Neural progenitor cell (in vitro differentiated cells): ENCODE results near the gene ZYG11A. TPM values are rescaled to one million over a fixed set of nuclear protein-coding genes. Genes with fewer than 3 reads are reported as not detected.

Experiments
- DNase-seq: peaks from one replicate; pipeline ENCODE4 v3.0.0-alpha.2; 2016; ENCODE audit warnings: low spot score
- H2AFZ ChIP-seq: fragments of 200-600 bp; sonication (generic); replicated peaks from 2 replicates; pipeline ENCODE4 v1.6.1; 2016; ENCODE audit warnings: antibody characterized with exemption
- H3F3A ChIP-seq: fragments of 200-600 bp; sonication (generic); 2 replicates; pipeline ENCODE4 v1.6.1; 2016; ENCODE audit warnings: antibody characterized with exemption, low read depth
- H3K27ac ChIP-seq: fragments of 200-600 bp; sonication (generic); 2 replicates; pipeline ENCODE4 v1.5.1; 2016; ENCODE audit warnings: mild to moderate bottlenecking
- H3K27me3 ChIP-seq: fragments of 200-600 bp; sonication (generic); 2 replicates; pipeline ENCODE4 v1.6.1; 2016; ENCODE audit warnings: mild to moderate bottlenecking, moderate library complexity
- H3K36me3 ChIP-seq: fragments of 200-600 bp; sonication (generic); 2 replicates; pipeline ENCODE4 v1.5.1; 2016
- H3K4me1 ChIP-seq: fragments of 200-600 bp; sonication (generic); 2 replicates; pipeline ENCODE4 v1.6.1; 2016; ENCODE audit warnings: mixed run types
- H3K4me2 ChIP-seq: fragments of 200-600 bp; sonication (generic); 2 replicates; pipeline ENCODE4 v1.6.1; 2016
- H3K4me3 ChIP-seq: fragments of 200-600 bp; sonication (generic); 2 replicates; pipeline ENCODE4 v1.5.1; 2016
- H3K79me2 ChIP-seq: fragments of 200-600 bp; sonication (generic); 2 replicates; pipeline ENCODE4 v1.6.1; 2016; ENCODE audit warnings: low read depth
- H3K9ac ChIP-seq: fragments of 200-600 bp; sonication (generic); 2 replicates; pipeline ENCODE4 v1.6.1; 2016
- H3K9me3 ChIP-seq: fragments of 200-600 bp; sonication (generic); 2 replicates; pipeline ENCODE4 v1.5.1; 2016; ENCODE audit warnings: low read depth
- H4K20me1 ChIP-seq: fragments of 200-600 bp; sonication (generic); 2 replicates; pipeline ENCODE4 v1.6.1; 2016; ENCODE audit warnings: low read depth
- H3K27ac Mint-ChIP-seq: 3 replicates; pipeline ENCODE4 v1.8.0; 2021; ENCODE audit warnings: mixed read lengths
- H3K27me3 Mint-ChIP-seq: 2 replicates; pipeline ENCODE4 v1.8.0; 2022; ENCODE audit warnings: low read depth, mild to moderate bottlenecking, inconsistent platforms, moderate library complexity, mixed read lengths; ENCODE audit not compliant: insufficient read depth
- H3K36me3 Mint-ChIP-seq: 3 replicates; pipeline ENCODE4 v1.8.0; 2021; ENCODE audit warnings: mixed read lengths
- H3K4me1 Mint-ChIP-seq: 3 replicates; pipeline ENCODE4 v1.8.0; 2021; ENCODE audit warnings: mixed read lengths
- H3K4me3 Mint-ChIP-seq: 3 replicates; pipeline ENCODE4 v1.8.0; 2021; ENCODE audit warnings: mild to moderate bottlenecking, moderate library complexity, mixed read lengths
- H3K9me3 Mint-ChIP-seq: 3 replicates; pipeline ENCODE4 v1.8.0; 2020; ENCODE audit warnings: mixed read lengths
- EZH2 ChIP-seq: fragments of 200-600 bp; sonication (generic); IDR thresholded peaks from 2 replicates; pipeline ENCODE4 v1.6.1; 2017; ENCODE audit warnings: antibody characterized with exemption, mild to moderate bottlenecking, moderate library complexity
- EZH2phosphoT487 ChIP-seq: fragments of 200-600 bp; sonication (generic); IDR thresholded peaks from 2 replicates; pipeline ENCODE4 v1.6.1; 2017; ENCODE audit warnings: antibody characterized with exemption
- total RNA-seq: library from RNA; depleted of rRNA; stranded (reverse); fragments of >200 nt; gene quantifications from 2 replicates; pipeline ENCODE4 v1.2.3, GENCODE V29; 2015; ENCODE audit warnings: low replicate concordance
- TF ChIP-seq, protein P1 (sequence below): fragments of 200-600 bp; sonication (generic); IDR thresholded peaks from 2 replicates; pipeline ENCODE4 v1.5.1; 2017; ENCODE audit warnings: antibody characterized with exemption, mild to moderate bottlenecking

ZYG11A gene
- total RNA-seq, 1 donor from 2014 or later, result 0.52 TPM

DNA sequence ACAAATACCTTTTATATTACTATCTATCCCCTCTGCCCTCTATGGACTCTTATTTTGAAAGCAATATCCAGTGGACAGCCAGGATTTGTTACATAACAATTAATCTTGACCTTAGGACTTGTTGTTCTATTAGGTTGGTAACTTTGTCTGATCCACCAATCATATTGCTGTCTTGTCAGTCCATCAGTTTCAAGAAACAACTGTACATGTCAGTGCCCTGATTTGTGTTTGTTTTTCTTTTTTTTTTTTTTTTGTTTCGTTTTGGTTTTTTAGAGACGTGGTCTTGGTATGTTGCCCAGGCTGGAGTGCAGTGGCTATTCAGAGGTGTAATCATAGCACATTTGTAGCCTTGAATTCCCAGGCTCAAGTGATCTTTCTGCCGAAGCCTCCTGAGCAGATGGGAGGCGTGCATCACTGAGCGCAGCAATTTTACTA, 83.0 kb downstream of the ZYG11A start:
- Mint-ChIP-seq H3K4me3 (no peak overlapping the region), H3K36me3 (peaks cover 2% of the 10 kb centered on the region), H3K4me1 (peaks cover 11% of the 10 kb centered on the region), H3K27me3 (peaks cover 27% of the 10 kb centered on the region), H3K9me3 (peaks cover 2% of the 10 kb centered on the region), H3K27ac (no peak overlapping the region)
- H3K9ac ChIP-seq, result no peak overlapping the region
- H3K4me3 ChIP-seq, result no peak overlapping the region
- no peak overlapping the region for H3K4me2 ChIP-seq
- peaks cover 97% of the 10 kb centered on the region for H3K27me3 ChIP-seq
- peaks cover 3% of the 10 kb centered on the region for H3K4me1 ChIP-seq
- H3K27ac ChIP-seq, result no peak overlapping the region
- peaks cover 9% of the 10 kb centered on the region for H3F3A ChIP-seq
- no peaks in the 10 kb centered on the region for H3K9me3 ChIP-seq
- H3K79me2 ChIP-seq, result no peaks in the 10 kb centered on the region
- no peak for DNase-seq
- TF ChIP-seq, protein P1, sequence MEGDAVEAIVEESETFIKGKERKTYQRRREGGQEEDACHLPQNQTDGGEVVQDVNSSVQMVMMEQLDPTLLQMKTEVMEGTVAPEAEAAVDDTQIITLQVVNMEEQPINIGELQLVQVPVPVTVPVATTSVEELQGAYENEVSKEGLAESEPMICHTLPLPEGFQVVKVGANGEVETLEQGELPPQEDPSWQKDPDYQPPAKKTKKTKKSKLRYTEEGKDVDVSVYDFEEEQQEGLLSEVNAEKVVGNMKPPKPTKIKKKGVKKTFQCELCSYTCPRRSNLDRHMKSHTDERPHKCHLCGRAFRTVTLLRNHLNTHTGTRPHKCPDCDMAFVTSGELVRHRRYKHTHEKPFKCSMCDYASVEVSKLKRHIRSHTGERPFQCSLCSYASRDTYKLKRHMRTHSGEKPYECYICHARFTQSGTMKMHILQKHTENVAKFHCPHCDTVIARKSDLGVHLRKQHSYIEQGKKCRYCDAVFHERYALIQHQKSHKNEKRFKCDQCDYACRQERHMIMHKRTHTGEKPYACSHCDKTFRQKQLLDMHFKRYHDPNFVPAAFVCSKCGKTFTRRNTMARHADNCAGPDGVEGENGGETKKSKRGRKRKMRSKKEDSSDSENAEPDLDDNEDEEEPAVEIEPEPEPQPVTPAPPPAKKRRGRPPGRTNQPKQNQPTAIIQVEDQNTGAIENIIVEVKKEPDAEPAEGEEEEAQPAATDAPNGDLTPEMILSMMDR, result no peak
- TF ChIP-seq EZH2phosphoT487, result no peak
- TF ChIP-seq EZH2, result no peak
- H3K36me3 ChIP-seq, result no peaks in the 10 kb centered on the region
- no peak overlapping the region for H2AFZ ChIP-seq
- H4K20me1 ChIP-seq, result no peaks in the 10 kb centered on the region

DNA sequence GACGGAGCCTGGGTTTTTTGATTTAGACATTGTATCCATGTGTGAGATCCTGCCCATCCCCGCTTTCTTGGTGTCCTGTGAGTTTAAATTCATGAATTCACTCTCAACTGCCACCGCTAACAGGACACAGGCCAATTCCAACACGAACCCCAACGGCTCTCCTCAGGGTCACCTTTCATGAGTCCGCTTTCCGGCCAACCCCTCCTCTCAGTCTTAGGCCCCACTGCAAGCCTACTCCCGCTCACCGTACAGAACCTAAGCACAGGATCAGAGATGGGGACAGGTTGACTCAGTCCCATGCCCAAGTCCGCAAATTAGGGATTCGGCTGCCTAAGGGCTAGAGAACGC, 84.3 kb downstream of the ZYG11A start:
- Histone ChIP-seq H3K4me1 (peaks cover 3% of the 10 kb centered on the region), H3K27ac (no peak overlapping the region), H3K36me3 (no peaks in the 10 kb centered on the region), H3K9ac (no peak overlapping the region), H3K4me3 (peak overlapping the region; percentile 60), H3K27me3 (peaks cover 84% of the 10 kb centered on the region), H2AFZ (peak overlapping the region; percentile 99), H3F3A (peaks cover 4% of the 10 kb centered on the region), H3K9me3 (no peaks in the 10 kb centered on the region), H4K20me1 (no peaks in the 10 kb centered on the region), H3K4me2 (peak overlapping the region; percentile 96), H3K79me2 (no peaks in the 10 kb centered on the region)
- DNase-seq, result no peak
- peaks cover 11% of the 10 kb centered on the region for H3K4me1 Mint-ChIP-seq
- peak overlapping the region; percentile 22 for H3K27ac Mint-ChIP-seq
- H3K9me3 Mint-ChIP-seq, result peaks cover 2% of the 10 kb centered on the region
- peaks cover 21% of the 10 kb centered on the region for H3K27me3 Mint-ChIP-seq
- no peak for TF ChIP-seq EZH2
- TF ChIP-seq, protein P1, result no peak
- TF ChIP-seq EZH2phosphoT487, result no peak
- H3K36me3 Mint-ChIP-seq, result peaks cover 2% of the 10 kb centered on the region
- H3K4me3 Mint-ChIP-seq, result peak overlapping the region; percentile 88

DNA sequence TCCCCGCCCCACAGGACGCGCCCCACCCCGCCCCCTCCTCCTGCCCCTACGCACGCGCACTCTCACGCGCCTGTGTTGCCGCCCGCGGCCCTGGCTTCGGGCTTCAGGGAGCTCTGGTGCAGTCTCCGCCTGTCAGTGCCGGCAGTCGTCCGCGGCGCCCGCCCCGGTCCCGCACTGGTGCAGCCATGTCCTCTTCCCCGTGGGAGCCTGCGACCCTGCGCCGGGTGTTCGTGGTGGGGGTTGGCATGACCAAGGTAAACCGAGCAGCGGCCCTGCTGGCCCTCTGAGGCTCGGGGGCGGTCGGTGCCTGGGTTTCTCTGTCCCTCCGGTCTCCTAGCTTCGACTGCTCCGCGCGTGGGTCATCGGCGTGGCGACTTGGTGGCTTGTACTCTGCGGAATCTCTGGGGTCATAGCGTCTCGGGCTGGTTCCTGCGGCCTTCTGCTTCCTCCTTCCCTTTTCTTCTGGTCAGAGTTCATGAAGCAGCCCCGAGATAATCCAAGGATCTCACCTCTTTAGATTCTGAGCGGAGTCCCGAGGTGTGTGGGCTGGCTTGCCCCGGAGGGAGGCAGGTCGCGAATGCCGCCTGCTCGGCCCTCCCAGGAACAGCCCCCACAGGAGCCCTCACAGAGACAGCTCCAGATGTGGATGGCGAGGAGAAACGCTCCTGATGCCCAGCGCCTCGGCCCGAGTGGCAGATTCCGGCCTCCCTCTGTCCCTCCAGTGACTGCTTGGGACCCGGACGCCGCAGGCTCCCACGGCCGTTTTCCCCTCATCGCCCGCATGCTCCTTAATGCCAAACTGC, 84.9 kb downstream of the ZYG11A start, which contains the start of gene SCP2:
Gene SCP2, plus strand, starts transcription at position 65 of the 803 bp plus-strand sequence. Its CDS starts 121 bp downstream, at position 186.
- no peaks in the 10 kb centered on the region for H3K9me3 ChIP-seq
- H2AFZ ChIP-seq, result peak within 1 kb of the TSS; percentile 99
- peaks cover 79% of the 10 kb centered on the region for H3K27me3 ChIP-seq
- peaks cover 2% of the 10 kb centered on the region for H3K36me3 Mint-ChIP-seq
- H3K4me3 Mint-ChIP-seq, result peak within 1 kb of the TSS; percentile 88
- TF ChIP-seq EZH2phosphoT487 (peak; percentile 23), EZH2 (peak; percentile 65)
- TF ChIP-seq, protein P1, result no peak
- peak within 1 kb of the TSS; percentile 26 for H3K27ac Mint-ChIP-seq
- no peak within 1 kb of the TSS for H3K27ac ChIP-seq
- H3K9me3 Mint-ChIP-seq, result peaks cover 2% of the 10 kb centered on the region
- peak within 1 kb of the TSS; percentile 22 for H3K9ac ChIP-seq
- H3K36me3 ChIP-seq, result no peaks in the 10 kb centered on the region
- peak; percentile 89 for DNase-seq
- H3K4me2 ChIP-seq, result peak within 1 kb of the TSS; percentile 96
- peak within 1 kb of the TSS; percentile 60 for H3K4me3 ChIP-seq
- peaks cover 16% of the 10 kb centered on the region for H3K27me3 Mint-ChIP-seq
- no peaks in the 10 kb centered on the region for H3K79me2 ChIP-seq
- peaks cover 11% of the 10 kb centered on the region for H3K4me1 Mint-ChIP-seq
- peaks cover 3% of the 10 kb centered on the region for H3K4me1 ChIP-seq
- no peaks in the 10 kb centered on the region for H4K20me1 ChIP-seq
- H3F3A ChIP-seq, result peaks cover 4% of the 10 kb centered on the region
